CD8-positive, alpha-beta memory T cell (primary cell): ENCODE results near the gene TSPEAR. TPM values are rescaled to one million over a fixed set of nuclear protein-coding genes. Genes with fewer than 3 reads are reported as not detected.
"Not testable (repeated sequence)": the region's sequence is repeated elsewhere in the genome, so short reads cannot be mapped to it uniquely, and the experiment has no call there.

ENCODE experiments used
- CTCF ChIA-PET: fragments of 350-600 bp; sonication (Branson Sonifier 250); formaldehyde crosslinking; loops from one replicate; lab custom pipeline; 2021; ENCODE audit warnings: antibody characterized with exemption; lab: Charles Lee
- POLR2A ChIA-PET: fragments of 350-600 bp; sonication (Branson Sonifier 250); formaldehyde crosslinking; loops from one replicate; lab custom pipeline; 2021; ENCODE audit warnings: antibody characterized with exemption; lab: Charles Lee
- DNase-seq, 5 donors: peaks; one replicate each; pipeline versions ENCODE4 v3.0.0 to v3.0.0-alpha.2; 2020 to 2022; ENCODE audit warnings: mixed read lengths in 1 of 5
- H3K27ac ChIP-seq: one replicate; pipeline ENCODE4 v1.7.0; 2013; ENCODE audit warnings: low read depth, mild to moderate bottlenecking, low read length, moderate library complexity
- H3K27me3 ChIP-seq: 2 replicates; pipeline ENCODE4 v1.7.0; 2013; ENCODE audit warnings: low read length, mild to moderate bottlenecking; ENCODE audit not compliant: insufficient read depth, poor library complexity, severe bottlenecking
- H3K36me3 ChIP-seq: 2 replicates; pipeline ENCODE4 v1.7.0; 2013; ENCODE audit warnings: mild to moderate bottlenecking, low read length, moderate library complexity; ENCODE audit not compliant: insufficient read depth
- H3K4me1 ChIP-seq: 2 replicates; pipeline ENCODE4 v1.7.0; 2013; ENCODE audit warnings: mild to moderate bottlenecking, low read length, moderate library complexity; ENCODE audit not compliant: insufficient read depth
- H3K4me3 ChIP-seq: 2 replicates; pipeline ENCODE4 v1.7.0; 2013; ENCODE audit warnings: mild to moderate bottlenecking, low read length
- H3K9me3 ChIP-seq: 2 replicates; pipeline ENCODE4 v1.7.0; 2013; ENCODE audit warnings: mild to moderate bottlenecking, low read length
- H3K27ac Mint-ChIP-seq, 8 donors: one replicate each; pipeline ENCODE4 v1.8.0; 2020 to 2021; ENCODE audit warnings: mixed read lengths in 8 of 8, mild to moderate bottlenecking in 6 of 8, inconsistent platforms in 3 of 8, moderate library complexity in 3 of 8
- H3K27me3 Mint-ChIP-seq, 2 donors: one replicate each; pipeline ENCODE4 v1.8.0; 2020 to 2021; ENCODE audit warnings: mixed read lengths in 2 of 2, mild to moderate bottlenecking in 1 of 2, moderate library complexity in 1 of 2
- H3K36me3 Mint-ChIP-seq, 3 donors: one replicate each; pipeline ENCODE4 v1.8.0; 2020 to 2021; ENCODE audit warnings: mixed read lengths in 3 of 3, inconsistent platforms in 1 of 3, mild to moderate bottlenecking in 1 of 3
- H3K4me1 Mint-ChIP-seq, 3 donors: one replicate each; pipeline ENCODE4 v1.8.0; 2020 to 2021; ENCODE audit warnings: mixed read lengths in 3 of 3, inconsistent platforms in 1 of 3, mild to moderate bottlenecking in 1 of 3
- H3K4me3 Mint-ChIP-seq, 7 donors: one replicate each; pipeline ENCODE4 v1.8.0; 2020 to 2021; ENCODE audit warnings: mixed read lengths in 7 of 7, mild to moderate bottlenecking in 6 of 7, moderate library complexity in 4 of 7, inconsistent platforms in 2 of 7
- H3K9me3 Mint-ChIP-seq, 5 donors: one replicate each; pipeline ENCODE4 v1.8.0; 2020 to 2022; ENCODE audit warnings: mixed read lengths in 5 of 5, mild to moderate bottlenecking in 3 of 5, moderate library complexity in 2 of 5, inconsistent platforms in 1 of 5
- polyA plus RNA-seq: library from polyadenylated mRNA; unstranded; fragments of 300-500 nt; fragmentation: Illumina TruSeq; gene quantifications from one replicate; pipeline ENCODE4 v1.2.3, GENCODE V29; 2021
- total RNA-seq, 2 experiments: library from RNA; stranded (reverse); gene quantifications; one replicate each; pipeline ENCODE4 v1.2.3, GENCODE V29; 2021

TSPEAR gene
- total and polyA plus RNA-seq, 3 experiments from 2014 or later = 0.05 TPM; not detected in 2

GRCh38 chr21:44564886-44565598, 146.3 kb downstream of the TSPEAR start:
- ChIA-PET CTCF (no interaction called here), POLR2A (no interaction called here)
- Histone ChIP-seq H3K36me3 (no peaks in the 10 kb centered on the region), H3K27me3 (no peaks in the 10 kb centered on the region), H3K9me3 (no peaks in the 10 kb centered on the region), H3K4me3 (no peak overlapping the region), H3K4me1 (peaks cover 5% of the 10 kb centered on the region), H3K27ac (no peak overlapping the region)
- H3K4me1 Mint-ChIP-seq = peaks cover 10 to 14% (median 14%) of the 10 kb centered on the region in 3 donors
- H3K27me3 Mint-ChIP-seq = peaks cover 4 to 7% of the 10 kb centered on the region in 2 donors
- H3K4me3 Mint-ChIP-seq = peak overlapping the region in 6 of 7 donors; percentile 7 to 53 (median 26)
- DNase-seq = no peak
- H3K36me3 Mint-ChIP-seq = peaks cover 1 to 25% (median 4%) of the 10 kb centered on the region in 3 donors
- H3K9me3 Mint-ChIP-seq = peaks cover 5 to 25% (median 21%) of the 10 kb centered on the region in 5 donors
- peak overlapping the region in 6 of 8 donors; percentile 5 to 79 (median 52) for H3K27ac Mint-ChIP-seq

- Histone ChIP-seq H3K27me3 (no peaks in the 10 kb centered on the region), H3K36me3 (no peaks in the 10 kb centered on the region), H3K9me3 (peaks cover 4% of the 10 kb centered on the region), H3K4me3 (no peak overlapping the region), H3K4me1 (peaks cover 5% of the 10 kb centered on the region), H3K27ac (no peak overlapping the region)
- CTCF ChIA-PET = interaction anchor here (1.2 kb wide), 1 partner anchor 53 kb away, joined by 3 read pairs; no protein-coding TSS in a partner anchor
- POLR2A ChIA-PET = no interaction called here
- Mint-ChIP-seq H3K27ac (peak overlapping the region in 1 of 8 donors; percentile 57), H3K27me3 (peaks cover 0 to 2% of the 10 kb centered on the region in 2 donors), H3K4me3 (no peak overlapping the region), H3K36me3 (peaks cover 1 to 32% (median 4%) of the 10 kb centered on the region in 3 donors), H3K4me1 (peaks cover 10 to 14% (median 14%) of the 10 kb centered on the region in 3 donors), H3K9me3 (peaks cover 5 to 29% (median 21%) of the 10 kb centered on the region in 5 donors)
- DNase-seq = no peak
Measured at GRCh38 chr21:44564099-44564498, 147.3 kb downstream of the TSPEAR start.

DNA sequence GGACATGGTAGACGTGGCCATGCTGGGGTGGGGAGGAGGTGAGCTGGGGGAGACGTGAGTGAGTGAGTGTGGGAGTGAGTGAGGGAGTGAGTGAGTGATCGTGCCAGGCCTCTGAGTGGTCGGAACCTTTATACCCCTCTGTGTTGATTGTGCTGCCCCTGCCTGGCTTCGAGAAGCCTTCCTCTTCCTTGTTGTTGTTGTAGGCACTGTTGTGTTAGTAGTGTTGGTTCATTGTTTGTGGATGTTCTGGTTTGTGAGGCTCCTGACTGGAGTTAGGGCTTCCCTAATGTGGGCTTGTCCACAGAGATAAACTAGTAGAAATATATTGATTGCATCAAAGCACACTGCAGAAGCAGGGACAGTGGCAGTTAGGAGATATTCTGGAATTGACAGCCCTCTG, 152.7 kb downstream of the TSPEAR start, which contains the start of gene KRTAP10-3:
Gene KRTAP10-3, minus strand, starts transcription at position 101 of the 400 bp plus-strand sequence. Its CDS starts 80 bp downstream, at position 21.
- no peak within 1 kb of the TSS for H3K4me3 Mint-ChIP-seq
- ChIA-PET POLR2A (no interaction called here), CTCF (no interaction called here)
- Histone ChIP-seq H3K27me3 (no peaks in the 10 kb centered on the region), H3K4me1 (no peaks in the 10 kb centered on the region), H3K4me3 (no peak within 1 kb of the TSS), H3K27ac (no peak within 1 kb of the TSS), H3K9me3 (peaks cover 4% of the 10 kb centered on the region), H3K36me3 (no peaks in the 10 kb centered on the region)
- no peaks in the 10 kb centered on the region for H3K4me1 Mint-ChIP-seq
- peak within 1 kb of the TSS in 2 of 8 donors; percentile 48 to 92 for H3K27ac Mint-ChIP-seq
- H3K9me3 Mint-ChIP-seq = peaks cover 3 to 33% (median 23%) of the 10 kb centered on the region in 5 donors
- H3K27me3 Mint-ChIP-seq = peaks cover 2 to 8% of the 10 kb centered on the region in 2 donors
- no peak for DNase-seq
- H3K36me3 Mint-ChIP-seq = peaks cover 1 to 34% (median 4%) of the 10 kb centered on the region in 3 donors

- H3K9me3 ChIP-seq, H3K4me3 ChIP-seq, H3K4me1 Mint-ChIP-seq, H3K27me3 Mint-ChIP-seq, CTCF ChIA-PET, H3K27me3 ChIP-seq, H3K27ac ChIP-seq, H3K36me3 ChIP-seq, DNase-seq, POLR2A ChIA-PET, H3K27ac Mint-ChIP-seq, H3K4me3 Mint-ChIP-seq, H3K4me1 ChIP-seq: not testable (repeated sequence)
- Mint-ChIP-seq H3K9me3 (peaks cover 6 to 37% (median 22%) of the 10 kb centered on the region in 5 donors), H3K36me3 (peaks cover 1 to 38% (median 4%) of the 10 kb centered on the region in 3 donors)
Measured at GRCh38 chr21:44558329-44558675, 153.1 kb downstream of the TSPEAR start.

- Histone ChIP-seq H3K36me3 (no peaks in the 10 kb centered on the region), H3K27ac (no peak overlapping the region), H3K9me3 (peaks cover 4% of the 10 kb centered on the region), H3K27me3 (no peaks in the 10 kb centered on the region), H3K4me3 (no peak overlapping the region), H3K4me1 (no peaks in the 10 kb centered on the region)
- H3K27ac Mint-ChIP-seq = peak overlapping the region in 1 of 8 donors; percentile 92
- no peaks in the 10 kb centered on the region for H3K4me1 Mint-ChIP-seq
- DNase-seq = no peak
- no peak overlapping the region for H3K4me3 Mint-ChIP-seq
- peaks cover 9 to 41% (median 20%) of the 10 kb centered on the region in 5 donors for H3K9me3 Mint-ChIP-seq
- peaks cover 2 to 8% of the 10 kb centered on the region in 2 donors for H3K27me3 Mint-ChIP-seq
- H3K36me3 Mint-ChIP-seq = peaks cover 1 to 43% (median 4%) of the 10 kb centered on the region in 3 donors
- POLR2A ChIA-PET = no interaction called here
- CTCF ChIA-PET = interaction anchor here (0.9 kb wide), 1 partner anchor 185 kb away, joined by 4 read pairs; no protein-coding TSS in a partner anchor
Measured at GRCh38 chr21:44557491-44558328, 153.7 kb downstream of the TSPEAR start.

DNA sequence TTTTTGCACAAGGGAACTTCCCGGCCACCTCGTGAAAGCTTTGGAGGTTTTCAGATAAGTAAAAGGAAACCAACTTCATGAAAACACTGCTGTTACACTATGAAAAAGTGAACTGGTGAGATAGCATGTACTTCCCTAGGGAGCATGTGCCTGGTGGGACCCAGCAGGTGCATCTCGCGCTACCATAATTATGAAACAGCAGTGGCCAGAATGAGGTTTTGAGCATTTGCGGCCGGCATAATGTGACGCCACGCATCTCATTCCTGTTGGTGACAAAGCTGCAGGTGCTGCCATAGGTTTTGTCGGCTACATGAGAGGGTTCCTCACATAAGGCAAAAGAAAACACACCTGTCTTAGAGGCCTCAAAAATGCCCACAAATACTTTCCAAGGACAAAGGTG, 154.5 kb downstream of the TSPEAR start:
- CTCF ChIA-PET = interaction anchor here (0.9 kb wide), 1 partner anchor 186 kb away, joined by 4 read pairs; no protein-coding TSS in a partner anchor
- H3K4me3 ChIP-seq = no peak overlapping the region
- POLR2A ChIA-PET = no interaction called here
- H3K4me3 Mint-ChIP-seq = no peak overlapping the region
- H3K9me3 ChIP-seq = peaks cover 4% of the 10 kb centered on the region
- H3K36me3 ChIP-seq = no peaks in the 10 kb centered on the region
- no peaks in the 10 kb centered on the region for H3K4me1 ChIP-seq
- DNase-seq = no peak
- H3K27ac ChIP-seq = no peak overlapping the region
- H3K36me3 Mint-ChIP-seq = peaks cover 0 to 36% (median 1%) of the 10 kb centered on the region in 3 donors
- peaks cover 2 to 8% of the 10 kb centered on the region in 2 donors for H3K27me3 Mint-ChIP-seq
- H3K9me3 Mint-ChIP-seq = peaks cover 9 to 32% (median 15%) of the 10 kb centered on the region in 5 donors
- no peaks in the 10 kb centered on the region for H3K4me1 Mint-ChIP-seq
- no peak overlapping the region for H3K27ac Mint-ChIP-seq
- no peaks in the 10 kb centered on the region for H3K27me3 ChIP-seq

DNA sequence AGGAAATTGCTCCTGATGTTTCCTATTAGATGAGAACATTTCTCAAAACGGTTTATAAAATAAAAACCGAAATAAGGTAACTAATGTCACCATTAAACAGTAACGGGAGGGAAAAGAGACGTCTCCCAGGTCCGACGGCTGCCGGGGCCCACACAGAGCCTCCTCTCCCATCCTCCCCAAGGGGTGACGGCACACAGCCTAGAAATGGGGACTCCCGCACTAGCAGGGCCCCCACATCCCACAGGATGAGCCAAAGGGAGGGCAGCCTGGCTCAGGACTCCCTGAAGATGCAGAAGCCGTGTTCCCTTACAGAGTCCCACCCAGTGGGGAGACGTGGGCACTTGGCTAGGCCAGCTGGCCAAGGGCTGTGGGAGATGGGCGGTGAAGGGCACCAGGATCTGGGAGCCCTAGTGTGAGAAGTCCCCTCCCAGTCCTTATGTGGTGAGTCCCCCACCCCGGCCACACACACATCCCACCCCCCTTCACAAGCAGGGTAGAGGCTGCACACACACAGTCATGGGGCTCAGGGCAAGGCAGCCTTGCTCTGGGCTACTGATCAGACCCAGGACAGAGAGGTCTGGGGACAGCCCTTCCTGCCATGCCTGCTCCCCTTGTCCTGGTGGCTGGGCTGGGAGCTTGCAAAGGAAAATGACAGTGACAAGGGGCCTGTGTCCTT, 156.0 kb downstream of the TSPEAR start:
- Mint-ChIP-seq H3K9me3 (peaks cover 2 to 19% (median 8%) of the 10 kb centered on the region in 5 donors), H3K27me3 (peaks cover 3 to 8% of the 10 kb centered on the region in 2 donors), H3K4me1 (no peaks in the 10 kb centered on the region), H3K36me3 (peaks cover 0 to 24% (median 0%) of the 10 kb centered on the region in 3 donors), H3K27ac (no peak overlapping the region), H3K4me3 (no peak overlapping the region)
- Histone ChIP-seq H3K9me3 (peaks cover 4% of the 10 kb centered on the region), H3K27me3 (no peaks in the 10 kb centered on the region), H3K4me1 (no peaks in the 10 kb centered on the region), H3K36me3 (no peaks in the 10 kb centered on the region), H3K27ac (no peak overlapping the region), H3K4me3 (no peak overlapping the region)
- POLR2A ChIA-PET = no interaction called here
- DNase-seq = no peak
- CTCF ChIA-PET = no interaction called here
